Measurements from ENCODE around the gene TMEM214. TPM values are rescaled to one million over a fixed set of nuclear protein-coding genes. Genes with fewer than 3 reads are reported as not detected.
"Not testable (repeated sequence)": the region's sequence is repeated elsewhere in the genome, so short reads cannot be mapped to it uniquely, and the experiment has no call there.

TMEM214 gene
- total RNA-seq, 2 donors from 2014 or later: 76.6 to 121 TPM

DNA sequence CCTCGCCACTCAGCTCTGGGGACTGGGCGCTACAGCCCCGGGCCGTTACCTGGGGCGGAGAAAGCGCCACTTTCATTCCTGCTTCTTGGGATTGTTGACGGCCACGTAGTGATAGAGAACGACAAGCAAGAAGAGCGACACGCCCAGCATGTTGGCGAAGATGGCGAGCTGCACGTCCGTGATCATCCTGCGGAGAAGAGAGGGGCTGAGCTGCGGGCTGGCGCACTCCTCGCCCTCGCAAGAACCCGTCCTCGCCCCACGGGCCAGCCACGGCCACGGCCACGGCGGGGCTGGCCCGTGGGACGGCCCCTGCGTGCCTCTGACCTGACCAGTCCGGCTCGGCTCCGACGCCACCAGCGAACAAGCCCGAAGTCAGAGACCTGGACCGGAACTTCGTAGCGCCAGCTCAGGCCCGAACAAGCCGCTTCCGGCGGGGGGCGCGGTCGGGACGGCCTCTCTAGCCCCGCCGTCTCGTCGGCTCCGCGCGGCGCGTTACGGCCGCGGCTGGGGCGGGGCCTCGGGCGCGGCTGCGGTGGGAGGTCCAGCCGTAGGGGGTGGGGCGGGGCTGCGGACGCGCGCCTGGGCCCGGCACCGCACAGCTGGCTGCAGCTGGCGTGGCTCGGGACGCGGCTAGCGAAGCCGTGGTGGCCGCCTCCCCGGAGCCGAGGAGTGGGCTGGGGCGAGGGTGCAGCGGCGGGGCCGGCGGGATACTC, 38.7 kb downstream of the TMEM214 start, which contains the start of gene OST4:
Gene OST4, minus strand, starts transcription at position 378 of the 713 bp plus-strand sequence.
- Histone ChIP-seq H3K4me1 (peaks cover 25% of the 10 kb centered on the region), H3K9ac (ENCODE audit: low read depth in 2 of 2, low read length in 2 of 2) (peak within 1 kb of the TSS; percentile 87 to 97), H3K36me3 (peaks cover 4% of the 10 kb centered on the region), H3K9me3 (no peaks in the 10 kb centered on the region), H3K27me3 (no peaks in the 10 kb centered on the region), H3K27ac (peak within 1 kb of the TSS; percentile 95), H3K4me3 (peak within 1 kb of the TSS; percentile 77)
- intact Hi-C loops (cut with DNase I): no loop called here
- DNase-seq: peak; percentile 94
- TF ChIP-seq, protein P1, sequence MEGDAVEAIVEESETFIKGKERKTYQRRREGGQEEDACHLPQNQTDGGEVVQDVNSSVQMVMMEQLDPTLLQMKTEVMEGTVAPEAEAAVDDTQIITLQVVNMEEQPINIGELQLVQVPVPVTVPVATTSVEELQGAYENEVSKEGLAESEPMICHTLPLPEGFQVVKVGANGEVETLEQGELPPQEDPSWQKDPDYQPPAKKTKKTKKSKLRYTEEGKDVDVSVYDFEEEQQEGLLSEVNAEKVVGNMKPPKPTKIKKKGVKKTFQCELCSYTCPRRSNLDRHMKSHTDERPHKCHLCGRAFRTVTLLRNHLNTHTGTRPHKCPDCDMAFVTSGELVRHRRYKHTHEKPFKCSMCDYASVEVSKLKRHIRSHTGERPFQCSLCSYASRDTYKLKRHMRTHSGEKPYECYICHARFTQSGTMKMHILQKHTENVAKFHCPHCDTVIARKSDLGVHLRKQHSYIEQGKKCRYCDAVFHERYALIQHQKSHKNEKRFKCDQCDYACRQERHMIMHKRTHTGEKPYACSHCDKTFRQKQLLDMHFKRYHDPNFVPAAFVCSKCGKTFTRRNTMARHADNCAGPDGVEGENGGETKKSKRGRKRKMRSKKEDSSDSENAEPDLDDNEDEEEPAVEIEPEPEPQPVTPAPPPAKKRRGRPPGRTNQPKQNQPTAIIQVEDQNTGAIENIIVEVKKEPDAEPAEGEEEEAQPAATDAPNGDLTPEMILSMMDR (IDR thresholded peaks at IDR 0.05): no peak

DNA sequence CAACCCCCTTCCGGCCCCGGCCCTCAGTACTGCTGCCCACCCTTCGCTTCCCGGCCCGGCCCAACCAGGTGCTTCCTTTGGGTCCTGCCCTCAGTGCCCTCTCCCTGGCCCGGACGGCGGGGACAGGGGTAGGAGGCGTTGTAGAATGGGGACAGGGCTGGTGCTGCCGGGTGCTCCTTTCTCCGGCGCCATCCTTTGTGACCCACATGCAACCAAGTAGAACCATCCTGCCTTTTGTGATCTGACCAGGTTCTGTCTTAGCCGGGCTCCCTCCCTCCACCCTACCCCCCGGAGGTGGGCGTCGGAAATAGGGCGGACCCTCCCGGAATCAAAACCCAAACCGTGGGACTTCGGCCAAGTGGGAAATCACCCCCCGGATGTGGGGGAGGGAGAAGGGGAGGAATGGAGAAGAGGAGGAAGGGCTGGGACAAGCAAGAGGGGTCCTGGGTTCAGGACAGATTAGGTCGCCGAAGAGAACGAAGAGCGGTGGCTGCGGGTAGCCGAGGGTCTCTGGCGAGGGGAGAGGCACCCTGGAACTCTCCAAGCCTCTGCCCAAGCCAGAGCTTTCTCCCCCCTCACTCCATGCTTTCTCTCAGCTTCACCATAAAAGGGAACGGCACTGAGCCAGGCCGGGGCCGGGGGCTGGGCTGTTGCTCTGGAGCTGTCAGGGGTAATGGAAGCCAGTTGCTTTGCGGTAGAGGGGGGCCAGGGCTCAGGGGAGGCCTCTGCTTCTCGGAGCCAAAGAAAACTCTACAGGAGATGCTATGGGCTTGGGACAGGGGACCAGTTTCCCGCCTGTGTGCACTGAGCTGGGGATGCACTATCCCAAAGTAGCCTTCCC, 39.4 kb downstream of the TMEM214 start:
- H3K4me3 ChIP-seq: peak overlapping the region; percentile 77
- peaks cover 25% of the 10 kb centered on the region for H3K4me1 ChIP-seq
- H3K9me3 ChIP-seq: no peaks in the 10 kb centered on the region
- TF ChIP-seq, protein P1 (IDR thresholded peaks at IDR 0.05): no peak
- intact Hi-C loops (cut with DNase I): no loop called here
- H3K27me3 ChIP-seq: no peaks in the 10 kb centered on the region
- H3K36me3 ChIP-seq: peaks cover 4% of the 10 kb centered on the region
- peak overlapping the region; percentile 30 to 86 for H3K9ac ChIP-seq (ENCODE audit: low read depth in 2 of 2, low read length in 2 of 2)
- peak overlapping the region; percentile 95 for H3K27ac ChIP-seq
- DNase-seq: peak; percentile 63

DNA sequence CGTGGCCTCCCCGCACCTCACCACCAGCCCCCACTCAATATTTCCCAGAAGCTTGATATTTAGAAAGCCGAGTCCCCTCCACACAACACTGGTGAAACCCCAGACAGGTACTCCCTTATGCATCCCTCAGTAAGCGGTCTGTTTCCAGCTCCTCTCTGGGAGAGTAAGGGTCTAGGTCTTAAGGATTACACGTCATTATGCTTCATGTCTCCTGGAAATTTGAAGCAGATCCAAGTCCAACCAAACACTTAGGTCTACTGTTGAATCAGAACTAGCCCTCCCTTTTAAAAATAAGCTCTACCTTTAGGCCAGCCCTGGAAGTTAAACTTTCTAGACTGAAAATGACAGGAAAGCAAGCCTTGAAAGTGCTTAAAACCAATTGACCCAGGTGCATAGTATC, 40.2 kb downstream of the TMEM214 start:
- TF ChIP-seq, protein P1 (IDR thresholded peaks at IDR 0.05): no peak
- Histone ChIP-seq H3K4me3 (no peak overlapping the region), H3K27me3 (no peaks in the 10 kb centered on the region), H3K36me3 (peaks cover 3% of the 10 kb centered on the region), H3K9me3 (no peaks in the 10 kb centered on the region), H3K27ac (peak overlapping the region; percentile 95), H3K9ac (ENCODE audit: low read depth in 2 of 2, low read length in 2 of 2) (peak overlapping the region in 1 of 2 donors; percentile 6), H3K4me1 (peaks cover 25% of the 10 kb centered on the region)
- intact Hi-C loops (cut with DNase I): no loop called here
- DNase-seq: no peak

DNA sequence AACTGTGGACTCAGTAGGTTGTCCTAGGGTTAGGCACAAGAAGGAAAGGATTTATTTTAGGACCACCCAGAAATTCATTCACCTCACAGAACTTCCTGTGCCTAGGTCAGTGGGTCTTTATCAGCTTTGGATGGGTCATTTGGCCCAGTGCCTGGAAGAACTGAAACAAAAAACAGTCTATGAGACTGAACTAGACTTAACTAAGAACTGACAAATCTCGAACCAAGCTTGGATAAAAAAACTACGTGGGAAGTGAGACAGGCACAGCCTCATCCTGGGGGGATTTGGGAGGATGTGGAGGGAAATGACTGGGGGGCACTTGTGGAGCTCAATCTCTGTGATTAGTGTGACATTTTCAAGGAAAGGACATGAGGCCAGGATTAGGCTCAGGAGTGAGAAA, 41.0 kb downstream of the TMEM214 start:
- intact Hi-C loops (cut with DNase I): no loop called here
- TF ChIP-seq, protein P1 (IDR thresholded peaks at IDR 0.05): no peak
- peaks cover 25% of the 10 kb centered on the region for H3K4me1 ChIP-seq
- DNase-seq: no peak
- peak overlapping the region; percentile 95 for H3K27ac ChIP-seq
- H3K9ac ChIP-seq (ENCODE audit: low read depth in 2 of 2, low read length in 2 of 2): no peak overlapping the region
- H3K9me3 ChIP-seq: no peaks in the 10 kb centered on the region
- H3K36me3 ChIP-seq: no peaks in the 10 kb centered on the region
- H3K4me3 ChIP-seq: no peak overlapping the region
- no peaks in the 10 kb centered on the region for H3K27me3 ChIP-seq

DNA sequence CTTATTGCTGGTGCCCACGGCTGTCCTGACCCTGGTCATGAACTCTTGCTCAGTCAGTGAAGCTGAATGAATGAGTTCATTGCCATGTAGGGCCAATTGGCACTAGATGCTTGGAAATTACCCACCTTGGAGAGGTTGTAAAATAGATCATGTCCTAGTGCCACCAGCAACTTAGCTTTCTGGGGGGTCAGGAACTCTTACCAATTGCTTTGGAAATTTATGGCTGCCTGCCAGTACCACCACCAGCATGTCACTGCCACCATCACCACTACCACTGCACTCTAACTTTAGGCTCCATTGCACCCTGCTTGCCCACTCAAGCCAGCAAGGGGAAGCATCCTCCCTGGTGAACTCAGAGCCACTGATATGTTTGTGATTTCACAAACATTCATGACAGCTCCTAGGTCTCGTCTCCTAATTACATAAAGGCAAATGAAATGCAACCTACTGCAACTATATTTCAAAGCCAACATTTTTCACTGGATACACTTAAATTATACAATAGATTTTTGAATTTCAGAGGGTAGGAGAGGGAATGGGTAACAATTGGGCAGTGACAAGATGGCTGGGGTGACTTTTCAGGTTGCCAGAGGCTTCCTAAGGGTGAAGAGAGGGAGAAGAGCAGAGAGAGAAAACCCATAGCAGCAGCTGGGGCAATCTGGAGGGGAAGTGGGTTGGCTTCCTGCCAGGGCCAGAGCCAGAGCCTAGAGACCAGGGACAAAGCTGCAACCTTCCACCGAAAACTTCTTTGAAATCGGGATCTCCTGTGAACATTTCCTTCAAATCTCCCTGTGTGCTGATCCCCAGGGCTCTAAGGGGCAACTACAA, 42.2 kb downstream of the TMEM214 start:
- Histone ChIP-seq H3K36me3 (no peaks in the 10 kb centered on the region), H3K9me3 (no peaks in the 10 kb centered on the region), H3K4me1 (peaks cover 18% of the 10 kb centered on the region), H3K27ac (peak overlapping the region; percentile 95), H3K9ac (ENCODE audit: low read depth in 2 of 2, low read length in 2 of 2) (peak overlapping the region in 1 of 2 donors; percentile 18), H3K27me3 (no peaks in the 10 kb centered on the region), H3K4me3 (no peak overlapping the region)
- TF ChIP-seq, protein P1 (IDR thresholded peaks at IDR 0.05): no peak
- DNase-seq: no peak
- intact Hi-C loops (cut with DNase I): no loop called here

DNA sequence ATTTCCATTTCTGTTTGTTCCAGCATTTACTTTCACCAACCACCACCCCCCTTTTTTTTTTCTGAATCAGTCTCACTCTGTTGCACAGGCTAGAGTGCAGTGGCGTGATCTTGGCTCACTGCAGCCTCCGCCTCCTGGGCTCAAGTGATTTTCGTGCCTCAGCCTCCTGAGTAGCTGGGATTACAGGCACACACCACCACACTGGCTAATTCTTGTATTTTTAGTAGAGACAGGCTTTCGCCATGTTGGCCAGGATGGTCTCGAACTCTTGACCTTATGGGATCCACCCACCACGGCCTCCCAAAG, 42.8 kb downstream of the TMEM214 start:
- H3K9ac ChIP-seq (ENCODE audit: low read depth in 2 of 2, low read length in 2 of 2); H3K27me3 ChIP-seq; H3K9me3 ChIP-seq; H3K36me3 ChIP-seq; H3K4me3 ChIP-seq; intact Hi-C loops (cut with DNase I); DNase-seq: not testable (repeated sequence)
- H3K27ac ChIP-seq: peak overlapping the region; percentile 95
- H3K4me1 ChIP-seq: peaks cover 13% of the 10 kb centered on the region
